AG04450 (cell line): ENCODE measurements around the gene LILRA2. TPM values are rescaled to one million over a fixed set of nuclear protein-coding genes. Genes with fewer than 3 reads are reported as not detected.

ENCODE experiments used
- CTCF ChIA-PET: fragments of 300-600, 350-600 bp; formaldehyde crosslinking; extraction: SDS; loops from one replicate; lab custom pipeline; 2022; ENCODE audit warnings: antibody characterized with exemption, inconsistent platforms; lab: Charles Lee
- POLR2A ChIA-PET: fragments of 350-600 bp; formaldehyde crosslinking; extraction: SDS; loops from one replicate; lab custom pipeline; 2021; ENCODE audit warnings: antibody characterized with exemption, inconsistent platforms; lab: Yijun Ruan, JAX
- DNase-seq: peaks from one replicate; pipeline ENCODE4 v3.0.0-alpha.2; 2011; ENCODE audit warnings: low read depth, low spot score
- H3K27ac ChIP-seq: one replicate; pipeline ENCODE4 v1.5.1; 2012; ENCODE audit warnings: low read depth, low read length, control low read depth
- H3K27me3 ChIP-seq: one replicate; pipeline ENCODE4 v1.6.0; 2012; ENCODE audit warnings: low read length; ENCODE audit not compliant: control insufficient read depth, insufficient read depth
- H3K4me3 ChIP-seq: 2 replicates; pipeline ENCODE4 v1.5.1; 2011; ENCODE audit warnings: mild to moderate bottlenecking, low read depth, low read length, control low read depth
- H3K9me3 ChIP-seq: 2 replicates; pipeline ENCODE4 v1.5.1; 2012; ENCODE audit warnings: low read length; ENCODE audit not compliant: control insufficient read depth, insufficient read depth
- polyA plus RNA-seq: library from polyadenylated mRNA; depleted of rRNA; stranded (reverse); fragments of >200 nt; gene quantifications from 2 replicates; pipeline ENCODE4 v1.2.3, GENCODE V29; 2011
- TF ChIP-seq, protein P1 (sequence below): IDR thresholded peaks from 2 replicates; pipeline ENCODE4 v1.5.1; 2011; ENCODE audit warnings: low read depth, low read length, control low read depth, inconsistent platforms

LILRA2 gene
- polyA plus RNA-seq, 1 experiment, result not detected

DNA sequence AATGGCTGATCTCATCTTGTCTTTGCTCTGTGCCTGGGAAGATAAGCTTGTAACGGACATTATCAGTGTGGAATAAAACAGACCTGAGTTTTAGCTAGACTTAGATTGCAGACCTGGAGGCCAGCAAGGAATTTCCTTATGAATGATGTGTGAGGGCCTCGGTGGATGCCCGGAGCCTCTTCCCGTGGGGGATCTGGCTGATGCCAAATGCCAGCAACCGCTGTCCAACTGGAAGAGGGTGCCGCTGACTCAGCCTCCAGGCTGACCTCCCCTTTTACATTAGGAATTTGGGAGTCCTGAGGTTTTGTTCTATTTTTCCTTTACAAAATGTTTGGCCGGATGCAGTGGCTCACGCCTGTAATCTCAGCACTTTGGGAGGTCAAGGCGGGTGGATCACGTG is 19.6 kb upstream of the LILRA2 start:
- peaks cover 60% of the 10 kb centered on the region for H3K9me3 ChIP-seq
- ChIA-PET POLR2A (no interaction called here), CTCF (no interaction called here)
- no peak overlapping the region for H3K4me3 ChIP-seq
- no peaks in the 10 kb centered on the region for H3K27me3 ChIP-seq
- TF ChIP-seq, protein P1, sequence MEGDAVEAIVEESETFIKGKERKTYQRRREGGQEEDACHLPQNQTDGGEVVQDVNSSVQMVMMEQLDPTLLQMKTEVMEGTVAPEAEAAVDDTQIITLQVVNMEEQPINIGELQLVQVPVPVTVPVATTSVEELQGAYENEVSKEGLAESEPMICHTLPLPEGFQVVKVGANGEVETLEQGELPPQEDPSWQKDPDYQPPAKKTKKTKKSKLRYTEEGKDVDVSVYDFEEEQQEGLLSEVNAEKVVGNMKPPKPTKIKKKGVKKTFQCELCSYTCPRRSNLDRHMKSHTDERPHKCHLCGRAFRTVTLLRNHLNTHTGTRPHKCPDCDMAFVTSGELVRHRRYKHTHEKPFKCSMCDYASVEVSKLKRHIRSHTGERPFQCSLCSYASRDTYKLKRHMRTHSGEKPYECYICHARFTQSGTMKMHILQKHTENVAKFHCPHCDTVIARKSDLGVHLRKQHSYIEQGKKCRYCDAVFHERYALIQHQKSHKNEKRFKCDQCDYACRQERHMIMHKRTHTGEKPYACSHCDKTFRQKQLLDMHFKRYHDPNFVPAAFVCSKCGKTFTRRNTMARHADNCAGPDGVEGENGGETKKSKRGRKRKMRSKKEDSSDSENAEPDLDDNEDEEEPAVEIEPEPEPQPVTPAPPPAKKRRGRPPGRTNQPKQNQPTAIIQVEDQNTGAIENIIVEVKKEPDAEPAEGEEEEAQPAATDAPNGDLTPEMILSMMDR, result no peak
- no peak overlapping the region for H3K27ac ChIP-seq
- no peak for DNase-seq

DNA sequence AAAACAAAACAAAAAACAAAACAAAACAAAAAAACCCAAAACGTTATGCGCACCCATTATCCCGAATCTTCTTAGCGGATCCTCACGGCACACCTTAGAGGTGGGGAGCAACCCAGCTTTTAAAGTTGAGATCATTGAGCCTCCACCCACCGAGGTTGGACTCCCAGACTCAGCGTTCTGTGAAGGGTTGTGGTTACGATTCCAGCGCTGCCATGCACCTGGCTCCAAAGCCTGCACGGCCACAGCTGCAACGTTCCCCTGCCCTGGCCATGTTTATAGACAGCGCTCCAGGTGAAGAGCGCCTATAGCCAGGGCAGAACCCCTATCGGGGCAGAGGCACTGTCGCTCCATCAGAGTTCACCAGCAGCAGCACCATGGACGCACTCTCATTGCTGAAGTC is 18.7 kb upstream of the LILRA2 start:
- peaks cover 53% of the 10 kb centered on the region for H3K9me3 ChIP-seq
- H3K27me3 ChIP-seq, result no peaks in the 10 kb centered on the region
- no peak overlapping the region for H3K4me3 ChIP-seq
- TF ChIP-seq, protein P1, result no peak
- H3K27ac ChIP-seq, result no peak overlapping the region
- DNase-seq, result no peak
- CTCF ChIA-PET, result no interaction called here
- POLR2A ChIA-PET, result no interaction called here

DNA sequence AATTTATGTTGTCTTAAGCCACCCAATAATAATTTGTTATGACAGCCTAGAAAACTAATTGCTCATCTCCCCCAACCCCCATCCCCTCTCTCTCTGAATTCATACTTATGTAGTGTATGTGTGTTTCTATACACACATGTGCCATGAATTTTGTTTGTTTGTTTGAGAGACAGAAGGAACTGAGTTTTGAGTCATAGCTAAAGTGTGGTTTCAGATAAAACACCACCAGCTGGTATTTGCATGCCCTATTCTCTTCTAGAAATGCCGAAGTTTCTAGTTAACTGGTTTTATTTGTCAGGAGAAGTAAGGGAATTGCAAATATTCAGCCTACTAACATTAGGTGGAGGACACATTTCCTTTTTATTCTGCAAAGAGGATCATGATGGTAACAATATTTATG is 17.4 kb upstream of the LILRA2 start:
- ChIA-PET CTCF (no interaction called here), POLR2A (no interaction called here)
- H3K9me3 ChIP-seq, result peaks cover 52% of the 10 kb centered on the region
- no peaks in the 10 kb centered on the region for H3K27me3 ChIP-seq
- H3K4me3 ChIP-seq, result no peak overlapping the region
- TF ChIP-seq, protein P1, result no peak
- H3K27ac ChIP-seq, result no peak overlapping the region
- no peak for DNase-seq

- POLR2A ChIA-PET, result no interaction called here
- Histone ChIP-seq H3K27me3 (no peaks in the 10 kb centered on the region), H3K4me3 (no peak overlapping the region), H3K9me3 (peaks cover 44% of the 10 kb centered on the region), H3K27ac (no peak overlapping the region)
- TF ChIP-seq, protein P1, result no peak
- DNase-seq, result no peak
- CTCF ChIA-PET, result no interaction called here
Measured at GRCh38 chr19:54558339-54558738, 15.3 kb upstream of the LILRA2 start.

DNA sequence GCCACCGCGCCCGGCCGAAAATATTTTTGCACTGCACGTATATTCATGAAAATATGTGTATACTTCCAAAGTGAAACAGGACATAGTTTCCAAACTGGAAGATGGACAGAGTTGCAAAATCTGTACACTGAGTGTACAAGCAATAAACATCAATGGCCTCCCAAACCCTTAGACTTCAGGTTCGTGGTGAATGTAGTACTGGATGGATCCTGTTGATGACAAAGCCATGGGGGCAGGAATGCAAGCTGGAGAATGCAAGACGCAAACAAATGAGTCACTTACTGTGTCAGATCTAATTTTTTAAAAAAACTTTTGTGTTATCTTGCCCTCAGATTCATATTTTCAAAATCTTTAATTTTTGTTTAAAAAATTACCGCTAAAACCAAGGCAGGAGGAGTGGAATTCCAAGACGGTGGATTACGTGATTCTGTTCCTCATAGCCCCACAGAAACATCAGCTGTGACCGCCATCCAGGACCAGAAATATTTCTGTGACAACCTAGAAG is 12.7 kb upstream of the LILRA2 start:
- DNase-seq, result no peak
- TF ChIP-seq, protein P1, result no peak
- Histone ChIP-seq H3K27me3 (no peaks in the 10 kb centered on the region), H3K27ac (no peak overlapping the region), H3K9me3 (peaks cover 35% of the 10 kb centered on the region), H3K4me3 (no peak overlapping the region)
- ChIA-PET CTCF (no interaction called here), POLR2A (no interaction called here)
